T-helper 2 cell (primary cell): Measurements from ENCODE around the gene BLVRB.
A peak's percentile ranks its signal among the peaks of the same experiment; 100 is the strongest.
"Not testable (repeated sequence)": the region's sequence is repeated elsewhere in the genome, so short reads cannot be mapped to it uniquely, and the experiment has no call there.

Experiments
- DNase-seq, 5 experiments: peaks; one replicate each; pipeline versions ENCODE4 v3.0.0 to v3.0.0-alpha.2; 2012 to 2022

The BLVRB gene

GRCh38 chr19:40446263-40446784 lies 19.2 kb downstream of the BLVRB start:
- DNase-seq: no peak

GRCh38 chr19:40445780-40446262 lies 19.7 kb downstream of the BLVRB start:
- no peak for DNase-seq

GRCh38 chr19:40444825-40445312 lies 20.7 kb downstream of the BLVRB start:
- DNase-seq: no peak

- peak; percentile 94 to 96 (median 96) for DNase-seq
These were observed 21.3 kb downstream of the BLVRB start, which contains the start of gene SERTAD3 for GRCh38 chr19:40444000-40444824. Gene SERTAD3, minus strand, starts transcription at chr19:40444335. Its CDS starts 2,255 bp downstream, at chr19:40442080.

- DNase-seq: peak; percentile 97 to 100 (median 99)
These were observed 22.2 kb downstream of the BLVRB start for GRCh38 chr19:40443131-40443999.

GRCh38 chr19:40442328-40443130 lies 23.0 kb downstream of the BLVRB start:
- DNase-seq: peak in 1 of 5 experiments; percentile 33

- DNase-seq: no peak
These were observed 23.8 kb downstream of the BLVRB start for GRCh38 chr19:40441719-40442253.

- no peak for DNase-seq
These were observed 27.3 kb downstream of the BLVRB start for GRCh38 chr19:40438284-40438683.

- DNase-seq: peak; percentile 17 to 68 (median 34)
These were observed 31.9 kb downstream of the BLVRB start for GRCh38 chr19:40433391-40434216.

GRCh38 chr19:40432760-40433159 lies 32.8 kb downstream of the BLVRB start:
- DNase-seq: not testable (repeated sequence)

GRCh38 chr19:40431698-40432097 lies 33.8 kb downstream of the BLVRB start:
- no peak for DNase-seq

- DNase-seq: not testable (repeated sequence)
These were observed 35.3 kb downstream of the BLVRB start for GRCh38 chr19:40430242-40430641.

- not testable (repeated sequence) for DNase-seq
These were observed 37.3 kb downstream of the BLVRB start for GRCh38 chr19:40428197-40428596.

GRCh38 chr19:40425450-40426287 lies 39.9 kb downstream of the BLVRB start, which contains the start of gene SERTAD1:
Gene SERTAD1, minus strand, starts transcription at chr19:40425992. Its CDS starts 2,446 bp downstream, at chr19:40423546.
- DNase-seq: peak; percentile 100

GRCh38 chr19:40424637-40425449 lies 40.7 kb downstream of the BLVRB start:
- DNase-seq: peak in 1 of 5 experiments; percentile 21

- no peak for DNase-seq
These were observed 41.6 kb downstream of the BLVRB start for GRCh38 chr19:40423938-40424337.

GRCh38 chr19:40422748-40423566 lies 42.6 kb downstream of the BLVRB start:
- no peak for DNase-seq
